Progenitor cell of endocrine pancreas (in vitro differentiated cells): ENCODE data around the gene BFSP2. TPM values are rescaled to one million over a fixed set of nuclear protein-coding genes. Genes with fewer than 3 reads are reported as not detected.
A peak's percentile ranks its signal among the peaks of the same experiment; 100 is the strongest.

ENCODE experiments used
- DNase-seq: peaks from one replicate; pipeline ENCODE4 v3.0.0; 2021; ENCODE audit warnings: low spot score; ENCODE audit not compliant: unreplicated experiment
- H3K27ac Mint-ChIP-seq: 2 replicates; pipeline ENCODE4 v1.8.0; 2021; ENCODE audit warnings: mild to moderate bottlenecking, moderate library complexity, mixed read lengths
- H3K27me3 Mint-ChIP-seq: 2 replicates; pipeline ENCODE4 v1.8.0; 2021; ENCODE audit warnings: mixed read lengths
- H3K36me3 Mint-ChIP-seq: 2 replicates; pipeline ENCODE4 v1.8.0; 2022; ENCODE audit warnings: mixed read lengths; ENCODE audit not compliant: insufficient read depth
- H3K4me1 Mint-ChIP-seq: 2 replicates; pipeline ENCODE4 v1.8.0; 2021; ENCODE audit warnings: low read depth, mixed read lengths
- H3K4me3 Mint-ChIP-seq: 2 replicates; pipeline ENCODE4 v1.8.0; 2021; ENCODE audit warnings: low read depth, mild to moderate bottlenecking, moderate library complexity, mixed read lengths
- H3K9me3 Mint-ChIP-seq: 2 replicates; pipeline ENCODE4 v1.8.0; 2021; ENCODE audit warnings: low read depth, mixed read lengths
- CTCF ChIP-seq: fragments of 200-600 bp; sonication (generic); IDR thresholded peaks from one replicate; pipeline ENCODE4 v1.5.0; 2021; ENCODE audit warnings: antibody characterized with exemption, mild to moderate bottlenecking; ENCODE audit not compliant: unreplicated experiment
- total RNA-seq: library from RNA; stranded (reverse); gene quantifications from 2 replicates; pipeline ENCODE4 v1.2.1, GENCODE V29; 2021

BFSP2 gene
- total RNA-seq, 1 donor from 2014 or later = not detected

GRCh38 chr3:133381346-133382109 lies 18.3 kb upstream of the BFSP2 start:
- no peaks in the 10 kb centered on the region for H3K36me3 Mint-ChIP-seq
- H3K27me3 Mint-ChIP-seq = no peaks in the 10 kb centered on the region
- TF ChIP-seq CTCF = no peak
- no peak overlapping the region for H3K27ac Mint-ChIP-seq
- H3K4me1 Mint-ChIP-seq = peaks cover 12% of the 10 kb centered on the region
- DNase-seq = no peak
- no peak overlapping the region for H3K4me3 Mint-ChIP-seq
- H3K9me3 Mint-ChIP-seq = no peaks in the 10 kb centered on the region

GRCh38 chr3:133383175-133383574 lies 16.7 kb upstream of the BFSP2 start:
- no peaks in the 10 kb centered on the region for H3K9me3 Mint-ChIP-seq
- H3K4me3 Mint-ChIP-seq = no peak overlapping the region
- no peak overlapping the region for H3K27ac Mint-ChIP-seq
- H3K36me3 Mint-ChIP-seq = no peaks in the 10 kb centered on the region
- peaks cover 12% of the 10 kb centered on the region for H3K4me1 Mint-ChIP-seq
- TF ChIP-seq CTCF = no peak
- H3K27me3 Mint-ChIP-seq = no peaks in the 10 kb centered on the region
- no peak for DNase-seq

- no peaks in the 10 kb centered on the region for H3K27me3 Mint-ChIP-seq
- no peaks in the 10 kb centered on the region for H3K9me3 Mint-ChIP-seq
- no peak for DNase-seq
- no peak overlapping the region for H3K4me3 Mint-ChIP-seq
- peaks cover 12% of the 10 kb centered on the region for H3K4me1 Mint-ChIP-seq
- no peak for TF ChIP-seq CTCF
- H3K36me3 Mint-ChIP-seq = no peaks in the 10 kb centered on the region
- no peak overlapping the region for H3K27ac Mint-ChIP-seq
These were observed 16.1 kb upstream of the BFSP2 start for GRCh38 chr3:133383741-133384140.

- peaks cover 12% of the 10 kb centered on the region for H3K4me1 Mint-ChIP-seq
- no peaks in the 10 kb centered on the region for H3K9me3 Mint-ChIP-seq
- TF ChIP-seq CTCF = peak; percentile 91
- H3K4me3 Mint-ChIP-seq = no peak overlapping the region
- H3K36me3 Mint-ChIP-seq = no peaks in the 10 kb centered on the region
- H3K27me3 Mint-ChIP-seq = no peaks in the 10 kb centered on the region
- peak; percentile 61 for DNase-seq
- no peak overlapping the region for H3K27ac Mint-ChIP-seq
These were observed 15.4 kb upstream of the BFSP2 start for GRCh38 chr3:133384331-133385027.

GRCh38 chr3:133386876-133387275 lies 13.0 kb upstream of the BFSP2 start:
- TF ChIP-seq CTCF = peak; percentile 19
- H3K36me3 Mint-ChIP-seq = no peaks in the 10 kb centered on the region
- H3K4me1 Mint-ChIP-seq = peaks cover 6% of the 10 kb centered on the region
- no peak overlapping the region for H3K4me3 Mint-ChIP-seq
- no peaks in the 10 kb centered on the region for H3K9me3 Mint-ChIP-seq
- no peak overlapping the region for H3K27ac Mint-ChIP-seq
- DNase-seq = no peak
- H3K27me3 Mint-ChIP-seq = no peaks in the 10 kb centered on the region
